CD14-positive monocyte (primary cell): ENCODE measurements around the gene BLCAP. TPM values are rescaled to one million over a fixed set of nuclear protein-coding genes. Genes with fewer than 3 reads are reported as not detected.

Source experiments
- DNase-seq, 3 donors: peaks; one replicate each; pipeline ENCODE4 v3.0.0-alpha.2; 2011 to 2022
- H2AFZ ChIP-seq: 2 replicates; pipeline ENCODE4 v1.6.0; 2012; ENCODE audit warnings: mild to moderate bottlenecking, low read depth, low read length, inconsistent platforms; ENCODE audit not compliant: insufficient read depth, poor library complexity, severe bottlenecking
- H3K27ac ChIP-seq, 2 donors: 1 replicate in 1 of 2; 2 replicates in 1 of 2; pipeline ENCODE4 v1.5.1; 2012 to 2013; ENCODE audit warnings: low read length in 2 of 2, control low read depth in 1 of 2, inconsistent platforms in 1 of 2, low read depth in 1 of 2, mild to moderate bottlenecking in 1 of 2
- H3K27me3 ChIP-seq, 2 donors: one replicate each; pipeline versions ENCODE4 v1.6.0 to v1.6.1; 2011 to 2013; ENCODE audit warnings: low read length in 2 of 2; ENCODE audit not compliant: control insufficient read depth in 2 of 2, insufficient read depth in 2 of 2
- H3K36me3 ChIP-seq, 2 donors: replicated peaks in 1 of 2; 1 replicate in 1 of 2; 2 replicates in 1 of 2; pipeline versions ENCODE4 v1.5.1 to v1.6.1; 2012 to 2013; ENCODE audit warnings: low read length in 2 of 2, control low read depth in 1 of 2, inconsistent platforms in 1 of 2, mild to moderate bottlenecking in 1 of 2; ENCODE audit not compliant: insufficient read depth in 2 of 2, control insufficient read depth in 1 of 2
- H3K4me1 ChIP-seq, 2 donors: 1 replicate in 1 of 2; 2 replicates in 1 of 2; pipeline versions ENCODE4 v1.5.1 to v1.6.1; 2012 to 2013; ENCODE audit warnings: low read length in 2 of 2, control low read depth in 1 of 2, inconsistent platforms in 1 of 2, mild to moderate bottlenecking in 1 of 2, moderate library complexity in 1 of 2; ENCODE audit not compliant: insufficient read depth in 2 of 2, control insufficient read depth in 1 of 2
- H3K4me2 ChIP-seq: replicated peaks from 2 replicates; pipeline ENCODE3; 2012; ENCODE audit warnings: low read length, moderate library complexity, mild to moderate bottlenecking; ENCODE audit not compliant: poor library complexity, severe bottlenecking; ENCODE audit errors: extremely low read depth
- H3K4me3 ChIP-seq, 3 experiments: fragments of 200-600 bp in 1 of 3; sonication (generic) in 1 of 3; replicated peaks in 1 of 3; 1 replicate in 2 of 3; 2 replicates in 1 of 3; pipeline ENCODE4 v1.5.1; 2011 to 2013; ENCODE audit warnings: low read length in 3 of 3, mild to moderate bottlenecking in 3 of 3, control low read depth in 2 of 3, low read depth in 2 of 3, inconsistent platforms in 1 of 3, moderate library complexity in 1 of 3
- H3K79me2 ChIP-seq: 2 replicates; pipeline ENCODE4 v1.6.0; 2012; ENCODE audit warnings: mild to moderate bottlenecking, control low read depth, inconsistent platforms, low read length, moderate library complexity; ENCODE audit not compliant: insufficient read depth
- H3K9ac ChIP-seq: 2 replicates; pipeline ENCODE4 v1.6.0; 2017; ENCODE audit warnings: low read length, mild to moderate bottlenecking; ENCODE audit not compliant: insufficient read depth, poor library complexity, severe bottlenecking
- H3K9me3 ChIP-seq, 2 donors: replicated peaks in 1 of 2; 1 replicate in 1 of 2; 2 replicates in 1 of 2; pipeline versions ENCODE4 v1.5.1 to v1.6.1; 2012 to 2013; ENCODE audit warnings: low read length in 2 of 2, control low read depth in 1 of 2; ENCODE audit not compliant: control insufficient read depth in 1 of 2, insufficient read depth in 1 of 2
- H4K20me1 ChIP-seq: 2 replicates; pipeline ENCODE4 v1.6.0; 2012; ENCODE audit warnings: mild to moderate bottlenecking, low read length, control low read depth, moderate library complexity; ENCODE audit not compliant: insufficient read depth
- H3K27ac Mint-ChIP-seq, 7 donors: one replicate each; pipeline ENCODE4 v1.8.0; 2020; ENCODE audit warnings: mild to moderate bottlenecking in 7 of 7, mixed read lengths in 7 of 7, moderate library complexity in 6 of 7, inconsistent platforms in 2 of 7
- H3K27me3 Mint-ChIP-seq, 3 donors: one replicate each; pipeline ENCODE4 v1.8.0; 2021 to 2022; ENCODE audit warnings: low read depth in 3 of 3, mild to moderate bottlenecking in 3 of 3, mixed read lengths in 3 of 3, moderate library complexity in 3 of 3, inconsistent platforms in 1 of 3
- H3K36me3 Mint-ChIP-seq, 2 donors: one replicate each; pipeline ENCODE4 v1.8.0; 2020; ENCODE audit warnings: mixed read lengths in 2 of 2, inconsistent platforms in 1 of 2, mild to moderate bottlenecking in 1 of 2
- H3K4me1 Mint-ChIP-seq: one replicate; pipeline ENCODE4 v1.8.0; 2020; ENCODE audit warnings: mild to moderate bottlenecking, mixed read lengths
- H3K4me3 Mint-ChIP-seq, 2 donors: one replicate each; pipeline ENCODE4 v1.8.0; 2020; ENCODE audit warnings: mild to moderate bottlenecking in 2 of 2, mixed read lengths in 2 of 2, moderate library complexity in 1 of 2
- H3K9me3 Mint-ChIP-seq, 7 donors: one replicate each; pipeline ENCODE4 v1.8.0; 2020 to 2022; ENCODE audit warnings: mixed read lengths in 7 of 7, mild to moderate bottlenecking in 6 of 7, moderate library complexity in 6 of 7, inconsistent platforms in 2 of 7
- WGBS: methylation state at CpG from one replicate; pipeline ENCODE4 v1.1.5; 2013; ENCODE audit warnings: missing lambda C conversion rate; ENCODE audit not compliant: insufficient coverage; 5-methylcytosine and 5-hydroxymethylcytosine counted together
- intact Hi-C, 2 donors: fragments of 100-400 bp; cut with micrococcal nuclease; formaldehyde crosslinking; loops; one replicate each; pipeline versions ENCODE4 v1.15.0 to v1.15.1; 2023
- polyA plus RNA-seq, 3 donors: library from polyadenylated mRNA; depleted of rRNA in 1 of 3; unstranded in 2 of 3; stranded (reverse) in 1 of 3; fragments of 300-500 nt in 2 of 3; fragments of >200 nt in 1 of 3; fragmentation: Illumina TruSeq in 2 of 3; gene quantifications; 1 replicate in 2 of 3; 2 replicates in 1 of 3; pipeline ENCODE4 v1.2.3, GENCODE V29; 2012 to 2021
- TF ChIP-seq, protein P1 (sequence below): fragments of 200-600 bp; IDR thresholded peaks from one replicate; pipeline ENCODE4 v1.8.0; 2022; ENCODE audit warnings: antibody characterized with exemption, mild to moderate bottlenecking

Gene BLCAP
- polyA plus RNA-seq, 3 donors, result 45.3 to 54.5 (median 53.3) TPM

DNA sequence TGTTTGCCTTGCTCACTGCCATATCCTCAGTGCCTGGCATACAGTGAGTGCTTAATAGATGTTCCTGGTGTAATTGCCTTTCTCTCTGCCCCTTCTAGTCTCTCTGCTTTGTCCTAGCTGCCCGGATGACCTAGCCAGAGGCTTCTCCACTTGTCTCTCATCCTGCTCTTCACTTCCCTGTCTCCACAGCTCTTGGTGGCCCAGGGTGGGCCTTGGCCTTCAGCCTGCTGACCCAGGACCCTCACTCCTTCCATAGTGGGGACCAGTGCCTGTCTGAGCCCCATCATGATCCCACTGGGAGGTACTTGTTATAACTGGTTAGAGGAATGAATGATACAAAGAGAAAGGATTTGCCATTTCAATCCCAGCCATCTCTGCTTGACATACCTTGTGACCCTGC, 49.2 kb upstream of the BLCAP start:
- Histone ChIP-seq H3K27ac (no peak overlapping the region), H3K9me3 (no peaks in the 10 kb centered on the region), H3K4me1 (no peaks in the 10 kb centered on the region), H3K9ac (no peak overlapping the region), H2AFZ (no peak overlapping the region), H3K79me2 (no peaks in the 10 kb centered on the region), H4K20me1 (no peaks in the 10 kb centered on the region), H3K4me3 (no peak overlapping the region), H3K36me3 (no peaks in the 10 kb centered on the region), H3K4me2 (no peak overlapping the region), H3K27me3 (no peaks in the 10 kb centered on the region)
- no peak for DNase-seq
- WGBS, result 80% methylated on average over 1 of the region's 1 CpG
- intact Hi-C loops, result no loop called here
- Mint-ChIP-seq H3K27ac (no peak overlapping the region), H3K27me3 (peaks cover 7 to 15% (median 12%) of the 10 kb centered on the region in 3 donors), H3K36me3 (no peaks in the 10 kb centered on the region), H3K4me1 (peaks cover 9% of the 10 kb centered on the region), H3K9me3 (peaks cover 0 to 2% (median 0%) of the 10 kb centered on the region in 7 donors), H3K4me3 (peak overlapping the region in 1 of 2 donors; percentile 10)
- TF ChIP-seq, protein P1, sequence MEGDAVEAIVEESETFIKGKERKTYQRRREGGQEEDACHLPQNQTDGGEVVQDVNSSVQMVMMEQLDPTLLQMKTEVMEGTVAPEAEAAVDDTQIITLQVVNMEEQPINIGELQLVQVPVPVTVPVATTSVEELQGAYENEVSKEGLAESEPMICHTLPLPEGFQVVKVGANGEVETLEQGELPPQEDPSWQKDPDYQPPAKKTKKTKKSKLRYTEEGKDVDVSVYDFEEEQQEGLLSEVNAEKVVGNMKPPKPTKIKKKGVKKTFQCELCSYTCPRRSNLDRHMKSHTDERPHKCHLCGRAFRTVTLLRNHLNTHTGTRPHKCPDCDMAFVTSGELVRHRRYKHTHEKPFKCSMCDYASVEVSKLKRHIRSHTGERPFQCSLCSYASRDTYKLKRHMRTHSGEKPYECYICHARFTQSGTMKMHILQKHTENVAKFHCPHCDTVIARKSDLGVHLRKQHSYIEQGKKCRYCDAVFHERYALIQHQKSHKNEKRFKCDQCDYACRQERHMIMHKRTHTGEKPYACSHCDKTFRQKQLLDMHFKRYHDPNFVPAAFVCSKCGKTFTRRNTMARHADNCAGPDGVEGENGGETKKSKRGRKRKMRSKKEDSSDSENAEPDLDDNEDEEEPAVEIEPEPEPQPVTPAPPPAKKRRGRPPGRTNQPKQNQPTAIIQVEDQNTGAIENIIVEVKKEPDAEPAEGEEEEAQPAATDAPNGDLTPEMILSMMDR, result no peak

DNA sequence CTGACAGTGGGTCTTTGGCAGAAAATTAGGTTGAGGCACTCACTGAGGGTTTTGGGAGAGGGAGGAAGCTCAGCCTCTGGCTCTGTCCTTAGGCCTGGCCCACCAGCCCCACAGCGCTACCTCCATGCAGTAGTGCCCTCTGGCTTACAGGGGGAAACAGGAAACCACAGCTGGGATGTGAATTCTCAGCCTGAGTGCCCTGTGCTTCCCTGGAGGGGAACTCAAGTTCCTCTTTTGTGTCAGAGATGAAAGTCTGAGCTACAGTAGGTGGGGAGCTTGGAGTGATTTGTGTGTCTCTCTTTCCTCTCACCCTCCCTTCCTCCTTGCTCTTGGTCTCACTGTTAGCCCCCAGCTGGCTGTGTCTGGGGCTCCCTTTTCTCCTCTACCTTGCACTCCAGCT, 48.2 kb upstream of the BLCAP start:
- Histone ChIP-seq H3K4me1 (no peaks in the 10 kb centered on the region), H3K27ac (no peak overlapping the region), H3K9me3 (no peaks in the 10 kb centered on the region), H3K36me3 (no peaks in the 10 kb centered on the region), H3K27me3 (no peaks in the 10 kb centered on the region), H3K9ac (no peak overlapping the region), H3K4me3 (no peak overlapping the region), H2AFZ (no peak overlapping the region), H4K20me1 (no peaks in the 10 kb centered on the region), H3K4me2 (no peak overlapping the region), H3K79me2 (no peaks in the 10 kb centered on the region)
- Mint-ChIP-seq H3K27me3 (peaks cover 9 to 22% (median 18%) of the 10 kb centered on the region in 3 donors), H3K4me1 (peaks cover 9% of the 10 kb centered on the region), H3K4me3 (peak overlapping the region in 1 of 2 donors; percentile 50), H3K27ac (no peak overlapping the region), H3K36me3 (no peaks in the 10 kb centered on the region), H3K9me3 (peaks cover 0 to 2% (median 0%) of the 10 kb centered on the region in 7 donors)
- intact Hi-C loops, result no loop called here
- TF ChIP-seq, protein P1, result no peak
- no CpG with 5 or more reads among the region's 1 CpG for WGBS
- peak; percentile 3 to 25 (median 6) for DNase-seq
